ENCODE data around the gene LCE3C. TPM values are rescaled to one million over a fixed set of nuclear protein-coding genes. Genes with fewer than 3 reads are reported as not detected.

LCE3C gene
- polyA plus RNA-seq, 1 donor (not counting 4 experiments of a cell fraction or from before 2014, with no cell fraction given) = 0.20 TPM

- no peak overlapping the region for H3K9ac ChIP-seq (ENCODE audit: control insufficient read depth, extremely low read depth, insufficient read depth, low read length)
- no peak for FAIRE-seq
- no peak overlapping the region for H3K4me3 ChIP-seq (ENCODE audit: control insufficient read depth in 2 of 3, extremely low read depth in 1 of 3, insufficient read depth in 2 of 3, low read depth in 1 of 3, low read length in 3 of 3)
- TF ChIP-seq EZH2 (IDR thresholded peaks at IDR 0.05; ENCODE audit: low read length) (no peak), CTCF (optimal IDR thresholded peaks at IDR 0.05 in 1 of 3, IDR thresholded peaks at IDR 0.05 in 1 of 3, conservative IDR thresholded peaks at IDR 0.05 in 1 of 3; ENCODE audit: extremely low read depth in 1 of 3, insufficient read depth in 2 of 3, low read length in 3 of 3) (no peak)
- no peaks in the 10 kb centered on the region for H3K36me3 ChIP-seq (ENCODE audit: control insufficient read depth in 2 of 2, extremely low read depth in 1 of 2, insufficient read depth in 2 of 2, low read length in 2 of 2)
- H3K27me3 ChIP-seq (ENCODE audit: control insufficient read depth, extremely low read depth, insufficient read depth, low read length) = no peaks in the 10 kb centered on the region
- DNase-seq (ENCODE audit: low read depth, low spot score) = no peak
- H3K27ac ChIP-seq (ENCODE audit: control insufficient read depth, insufficient read depth, low read length) = no peak overlapping the region
- peaks cover 12% of the 10 kb centered on the region for H3K4me1 ChIP-seq (ENCODE audit: control insufficient read depth, extremely low read depth, insufficient read depth, low read length)
- H2AFZ ChIP-seq (ENCODE audit: control insufficient read depth, low read length) = no peak overlapping the region
- no peaks in the 10 kb centered on the region for H3K9me1 ChIP-seq (ENCODE audit: control insufficient read depth, extremely low read depth, insufficient read depth, low read length)
- no peak overlapping the region for H3K4me2 ChIP-seq (ENCODE audit: control insufficient read depth, extremely low read depth, insufficient read depth, low read depth, low read length)
- peaks cover 2% of the 10 kb centered on the region for H3K9me3 ChIP-seq (ENCODE audit: control insufficient read depth, low read depth, low read length)
- H4K20me1 ChIP-seq (ENCODE audit: control insufficient read depth, extremely low read depth, insufficient read depth, low read length) = no peaks in the 10 kb centered on the region
- H3K79me2 ChIP-seq (ENCODE audit: control insufficient read depth, insufficient read depth, low read length) = no peaks in the 10 kb centered on the region
- dilution Hi-C loops (cut with MboI; ENCODE audit: extremely low pct_ligation_motif_present, low sequenced_read_pairs) = no loop called here
Observed at GRCh38 chr1:152565535-152566215, 34.4 kb upstream of the LCE3C start.

- no peak within 1 kb of the TSS for H3K27ac ChIP-seq (ENCODE audit: control insufficient read depth, insufficient read depth, low read length)
- TF ChIP-seq EZH2 (IDR thresholded peaks at IDR 0.05; ENCODE audit: low read length) = no peak
- no peak for TF ChIP-seq CTCF (optimal IDR thresholded peaks at IDR 0.05 in 1 of 3, IDR thresholded peaks at IDR 0.05 in 1 of 3, conservative IDR thresholded peaks at IDR 0.05 in 1 of 3; ENCODE audit: extremely low read depth in 1 of 3, insufficient read depth in 2 of 3, low read length in 3 of 3)
- no peaks in the 10 kb centered on the region for H3K27me3 ChIP-seq (ENCODE audit: control insufficient read depth, extremely low read depth, insufficient read depth, low read length)
- no peaks in the 10 kb centered on the region for H3K36me3 ChIP-seq (ENCODE audit: control insufficient read depth in 2 of 2, extremely low read depth in 1 of 2, insufficient read depth in 2 of 2, low read length in 2 of 2)
- FAIRE-seq = peak; percentile 34
- no peaks in the 10 kb centered on the region for H3K9me1 ChIP-seq (ENCODE audit: control insufficient read depth, extremely low read depth, insufficient read depth, low read length)
- no peaks in the 10 kb centered on the region for H4K20me1 ChIP-seq (ENCODE audit: control insufficient read depth, extremely low read depth, insufficient read depth, low read length)
- no peak within 1 kb of the TSS for H3K4me2 ChIP-seq (ENCODE audit: control insufficient read depth, extremely low read depth, insufficient read depth, low read depth, low read length)
- no peaks in the 10 kb centered on the region for H3K79me2 ChIP-seq (ENCODE audit: control insufficient read depth, insufficient read depth, low read length)
- no peak within 1 kb of the TSS for H2AFZ ChIP-seq (ENCODE audit: control insufficient read depth, low read length)
- no peak within 1 kb of the TSS for H3K4me3 ChIP-seq (ENCODE audit: control insufficient read depth in 2 of 3, extremely low read depth in 1 of 3, insufficient read depth in 2 of 3, low read depth in 1 of 3, low read length in 3 of 3)
- no peak within 1 kb of the TSS for H3K9ac ChIP-seq (ENCODE audit: control insufficient read depth, extremely low read depth, insufficient read depth, low read length)
- dilution Hi-C loops (cut with MboI; ENCODE audit: extremely low pct_ligation_motif_present, low sequenced_read_pairs) = no loop called here
- peak; percentile 55 for DNase-seq (ENCODE audit: low read depth, low spot score)
- H3K4me1 ChIP-seq (ENCODE audit: control insufficient read depth, extremely low read depth, insufficient read depth, low read length) = peaks cover 12% of the 10 kb centered on the region
- peaks cover 2% of the 10 kb centered on the region for H3K9me3 ChIP-seq (ENCODE audit: control insufficient read depth, low read depth, low read length)
Observed at GRCh38 chr1:152566681-152567080, 33.4 kb upstream of the LCE3C start, which contains the start of gene LCE3E. TSS of gene LCE3E (minus strand) at chr1:152566780. CDS start at chr1:152566208, 572 bp downstream.

Data from keratinocyte (primary cell).